ENCODE measurements around the gene PIEZO1.

The PIEZO1 gene

DNA sequence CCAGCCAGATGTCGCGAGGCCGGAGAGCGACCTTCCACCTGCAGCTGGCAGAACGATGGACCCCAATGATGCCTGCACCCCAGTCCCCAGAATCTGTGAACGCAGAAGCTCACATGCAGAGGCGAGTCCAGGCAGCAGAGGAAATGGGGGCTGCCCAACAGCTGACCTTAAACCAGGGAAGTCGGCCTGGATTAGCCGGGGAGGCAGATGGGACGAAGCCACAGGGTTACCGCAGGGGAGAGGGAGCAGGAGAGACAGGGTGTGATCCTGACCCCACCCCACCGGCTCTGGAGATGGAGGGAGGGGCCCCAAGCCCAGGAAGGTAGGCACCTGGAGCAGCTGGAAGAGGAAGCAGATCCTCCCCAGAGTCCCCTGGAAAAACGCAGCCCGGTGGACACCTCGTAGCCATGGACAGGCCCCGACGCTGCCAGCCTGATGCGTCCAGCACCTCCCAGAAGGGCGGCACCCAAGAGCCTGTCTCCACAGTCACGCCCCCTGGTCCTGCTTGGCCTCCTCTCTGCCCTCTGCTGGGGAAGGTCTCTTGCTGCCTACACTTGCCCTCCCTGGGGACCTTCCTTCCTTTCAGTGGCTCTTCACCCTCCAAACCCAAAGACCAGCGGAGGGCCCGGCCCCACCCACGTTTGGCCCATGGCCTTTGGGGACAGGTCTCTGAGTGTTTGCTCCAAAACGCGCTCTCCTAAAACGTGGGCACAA, 37.3 kb downstream of the PIEZO1 start:
- peak; percentile 43 to 45 for DNase-seq

DNA sequence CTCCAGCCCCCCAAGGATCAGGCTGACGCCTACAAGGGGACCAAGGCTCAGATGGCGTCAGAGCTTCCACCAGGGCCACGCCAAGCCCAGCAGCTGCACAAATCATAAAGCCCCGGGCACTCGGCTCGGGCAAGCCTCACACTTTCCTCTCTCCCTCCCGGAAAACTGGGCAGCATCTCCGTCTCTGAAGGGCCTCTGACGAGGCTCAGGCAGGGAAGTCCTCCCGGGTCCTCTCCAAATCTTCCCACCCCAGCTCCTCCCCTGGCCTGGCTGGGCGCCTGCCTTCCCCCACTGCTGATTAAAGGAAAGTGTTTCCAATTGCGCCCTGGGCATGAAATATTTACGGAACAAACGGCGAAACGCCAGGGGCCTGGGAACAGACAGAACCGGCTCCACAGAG, 38.5 kb downstream of the PIEZO1 start:
- no peak for DNase-seq

DNA sequence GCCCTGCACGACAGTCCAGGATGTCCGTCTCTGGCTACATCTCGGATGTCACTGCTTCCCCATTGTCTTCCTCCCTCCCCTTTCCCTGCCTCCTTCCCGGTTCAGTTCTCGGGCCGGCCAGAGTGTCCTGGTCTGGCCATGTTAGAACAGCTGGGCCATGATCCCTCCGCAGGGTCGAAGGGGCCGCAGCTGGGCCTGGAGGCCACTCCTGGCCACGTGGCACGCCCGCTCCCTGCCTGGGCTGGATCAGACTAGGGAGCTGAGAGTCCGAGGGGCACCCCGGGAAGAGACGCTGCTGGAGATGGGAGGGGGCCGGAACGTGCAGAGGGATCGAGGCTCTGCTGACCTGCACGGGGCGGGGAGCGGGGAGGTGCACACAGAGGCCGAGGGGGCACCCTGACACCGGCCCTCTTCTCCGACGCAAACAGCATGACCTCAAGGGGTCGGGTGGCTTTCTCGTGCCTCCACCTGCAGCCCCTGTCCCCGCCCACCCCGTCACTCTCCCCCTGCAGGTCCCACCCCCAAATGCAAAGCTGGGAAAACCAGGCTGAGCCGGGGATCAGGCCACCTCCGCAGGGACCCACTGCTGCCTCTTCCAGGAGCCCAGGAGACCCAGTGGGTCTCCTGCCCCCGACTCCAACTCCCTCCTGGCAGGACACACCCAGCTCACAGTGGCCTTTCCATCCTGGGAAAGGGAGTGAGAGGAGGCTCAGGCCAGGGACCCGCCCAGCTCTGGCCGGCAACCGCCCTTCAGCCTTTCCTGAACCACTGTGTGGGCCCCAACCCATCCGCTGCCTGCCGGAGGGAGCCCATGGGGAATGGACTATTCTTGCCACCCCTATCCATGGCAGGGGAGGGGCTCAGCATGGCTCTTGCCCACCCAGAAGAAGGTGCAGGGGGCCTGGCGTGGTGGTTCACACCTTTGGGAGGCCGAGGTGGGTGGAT, 40.2 kb downstream of the PIEZO1 start:
- no peak for DNase-seq

DNA sequence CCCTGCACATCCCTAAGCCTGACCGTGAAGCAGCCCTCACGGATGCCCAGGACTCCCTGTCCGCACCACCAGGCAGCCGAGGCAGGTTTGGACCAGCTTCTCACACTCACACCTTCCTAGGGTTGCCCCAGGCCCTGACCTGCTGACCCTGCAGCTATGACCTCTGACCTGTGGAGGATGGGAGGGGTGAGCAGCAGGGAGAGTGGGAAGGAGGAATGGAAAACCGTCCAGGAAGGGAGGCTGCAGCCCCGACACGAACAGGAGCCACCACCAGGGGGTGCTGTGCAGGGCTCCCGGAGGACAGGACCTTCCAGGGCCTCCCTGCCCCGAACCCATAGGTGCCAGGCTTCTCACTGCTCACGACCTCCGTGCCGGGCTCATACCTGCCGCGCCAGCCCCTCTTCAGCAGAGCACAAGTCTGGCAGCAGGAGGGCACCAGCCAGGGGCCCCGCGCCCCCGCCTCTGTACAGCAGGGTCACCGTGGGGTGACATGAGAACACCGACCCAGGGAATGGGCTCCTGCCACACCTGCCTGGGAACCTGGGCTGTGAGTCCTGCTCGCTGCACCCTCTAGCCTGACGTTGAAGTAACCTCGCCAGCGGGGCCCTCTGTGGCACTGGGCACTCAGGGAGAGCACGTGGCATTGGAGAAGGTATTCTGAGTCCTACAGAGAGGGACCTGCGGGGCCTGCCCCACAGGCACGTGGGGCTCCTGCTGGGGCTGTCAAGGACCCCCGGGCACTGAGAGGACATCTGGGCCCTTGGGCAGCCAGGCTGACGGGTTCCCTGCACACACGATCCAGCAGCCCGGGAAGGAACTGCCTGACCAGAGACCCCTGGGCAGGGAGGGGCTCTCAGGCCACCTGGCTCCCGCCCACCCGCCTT, 41.1 kb downstream of the PIEZO1 start:
- DNase-seq, result peak; percentile 84 to 85

DNA sequence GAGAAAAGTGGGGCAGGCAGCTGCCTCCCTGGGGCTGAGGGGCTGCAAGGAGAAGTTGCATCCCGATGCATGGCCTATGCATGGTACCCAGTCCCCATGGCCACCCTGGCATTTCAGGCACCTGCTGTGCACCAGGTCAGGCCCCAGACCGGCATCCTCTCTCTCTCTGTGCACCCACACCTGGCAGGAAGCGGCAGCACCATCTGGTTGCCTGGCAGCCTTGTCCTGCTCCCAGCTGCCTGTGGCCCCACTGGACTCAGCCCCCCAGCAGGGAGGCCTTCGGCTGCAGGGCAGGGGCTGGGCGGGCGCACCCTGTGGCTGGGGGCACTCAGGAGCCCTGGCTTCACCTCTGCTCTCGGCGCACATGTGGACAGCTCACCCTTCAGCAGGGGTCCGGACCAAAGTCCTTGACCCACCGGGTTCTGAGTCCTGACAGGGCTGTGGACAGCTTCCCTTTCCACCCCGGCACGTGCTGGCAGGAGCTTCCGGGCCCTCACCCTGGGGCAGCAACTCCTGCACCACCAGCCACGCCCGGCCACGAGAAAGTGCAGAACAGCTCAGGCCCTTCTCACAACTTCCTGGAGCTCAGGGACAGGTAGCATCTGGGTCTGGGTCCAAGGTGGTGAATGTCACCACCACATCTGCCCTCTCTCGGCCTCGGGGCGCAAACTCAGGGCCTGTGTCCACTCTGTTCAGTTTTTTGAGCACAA, 42.0 kb downstream of the PIEZO1 start:
- no peak for DNase-seq

DNA sequence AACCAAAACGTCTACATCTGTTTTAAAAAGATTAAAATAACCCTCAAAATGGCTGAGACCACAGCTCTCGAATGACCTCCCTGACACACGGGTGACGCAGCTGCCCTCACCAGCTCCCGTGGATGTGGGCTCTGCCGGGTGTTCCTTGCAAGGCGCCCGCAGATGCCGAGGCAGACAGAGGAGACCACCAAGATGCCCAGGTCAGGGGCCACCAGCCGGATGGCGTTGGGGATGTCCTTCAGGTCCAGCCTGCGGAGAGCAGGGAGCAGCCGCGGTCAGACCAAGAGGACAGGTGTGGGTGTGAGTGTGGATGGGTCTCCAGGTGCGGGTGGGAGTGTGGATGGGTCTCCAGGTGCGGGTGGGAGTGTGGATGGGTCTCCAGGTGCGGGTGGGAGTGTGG, 43.7 kb downstream of the PIEZO1 start:
- no peak for DNase-seq

DNA sequence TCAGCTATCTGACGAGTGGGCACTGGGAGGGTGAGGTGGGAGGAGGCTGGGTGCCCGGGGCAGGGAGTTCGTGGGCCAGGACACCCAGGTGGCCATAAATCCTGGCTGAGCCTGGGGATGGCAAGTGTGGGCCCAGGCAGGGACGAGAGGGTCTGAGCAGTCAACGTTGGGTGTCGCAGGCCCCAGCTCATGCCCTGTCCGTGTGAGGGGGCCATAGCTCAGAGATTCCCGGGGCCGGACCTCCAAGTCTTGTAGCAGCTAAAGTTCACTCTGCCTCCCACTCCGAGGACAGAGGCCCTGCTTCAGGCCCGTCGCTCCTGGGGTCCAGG, 44.3 kb downstream of the PIEZO1 start:
- no peak for DNase-seq

DNA sequence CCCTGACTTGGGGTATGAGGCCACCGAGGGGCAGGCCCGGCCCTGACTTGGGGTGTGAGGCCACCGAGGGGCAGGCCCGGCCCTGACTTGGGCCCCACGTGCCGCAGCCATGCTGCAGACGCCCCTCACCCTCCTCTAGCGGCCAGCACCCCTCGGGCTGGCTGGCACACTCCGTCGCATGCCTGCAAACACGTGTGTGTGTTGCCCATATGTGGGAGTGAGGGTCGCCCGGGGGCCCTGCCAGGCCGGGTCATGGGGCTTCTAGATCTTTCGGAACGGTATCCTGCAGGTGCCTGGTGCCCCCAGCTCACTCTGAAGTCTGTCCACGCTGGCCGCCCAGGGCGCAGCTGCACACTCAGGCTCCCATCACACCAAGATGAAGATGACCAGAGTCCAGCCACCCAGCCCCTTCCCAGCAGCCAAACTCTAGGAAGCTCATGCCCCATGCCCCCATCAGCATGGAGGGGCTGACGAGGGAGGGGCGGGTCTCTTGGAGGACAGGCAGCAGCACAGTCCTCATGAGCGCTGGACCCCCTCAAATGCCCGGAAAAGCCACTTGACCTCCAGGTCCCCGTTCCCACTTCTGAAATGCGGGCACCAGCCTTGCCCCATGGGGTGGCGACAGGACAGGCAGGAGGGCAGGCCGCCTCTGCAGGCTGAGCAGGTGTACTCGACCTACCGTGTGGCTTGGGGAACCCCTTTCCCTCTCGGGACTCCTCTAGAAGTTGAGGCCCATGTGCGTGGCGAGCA, 44.9 kb downstream of the PIEZO1 start:
- DNase-seq, result no peak

DNA sequence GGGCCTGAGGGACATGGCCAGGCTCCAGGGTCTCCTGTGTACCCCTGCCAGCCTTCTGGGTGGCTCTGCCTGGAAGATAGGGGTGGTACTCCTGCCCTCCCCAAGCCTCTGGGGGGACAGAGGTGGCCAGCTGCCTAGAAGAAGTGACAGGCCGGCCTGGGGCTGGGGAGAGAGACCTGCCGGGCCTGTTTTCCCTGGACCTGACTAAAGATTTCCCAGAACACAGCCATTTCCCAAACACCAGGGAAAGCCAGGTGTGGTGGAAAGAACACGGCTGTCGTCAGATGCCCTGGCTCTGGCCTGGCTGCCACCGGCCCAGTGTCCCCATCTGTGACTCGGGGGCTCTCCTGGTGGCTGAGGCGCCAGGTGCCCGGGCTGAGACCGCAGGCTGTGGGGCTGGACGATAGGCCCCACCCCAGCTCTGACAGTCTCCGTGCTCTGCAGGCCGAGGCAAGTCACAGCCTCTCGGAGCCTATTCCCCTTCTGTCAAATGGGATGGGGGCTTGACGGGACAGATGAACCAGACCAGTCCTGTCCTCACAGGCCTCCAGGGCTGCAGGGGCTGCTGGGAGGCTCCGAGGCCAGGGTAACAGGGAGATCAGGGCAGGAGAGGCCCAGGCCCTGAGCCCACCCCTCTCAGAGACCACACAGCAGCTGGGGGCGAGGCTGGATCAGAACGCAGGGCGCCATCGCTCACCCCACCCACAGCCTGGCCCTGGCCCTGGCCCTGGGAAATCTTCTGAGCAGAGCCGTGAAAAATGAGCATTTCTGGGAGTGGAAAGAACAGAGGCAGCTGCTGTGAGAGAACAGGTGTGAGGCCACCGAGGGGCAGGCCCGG, 45.7 kb downstream of the PIEZO1 start:
- no peak for DNase-seq

DNA sequence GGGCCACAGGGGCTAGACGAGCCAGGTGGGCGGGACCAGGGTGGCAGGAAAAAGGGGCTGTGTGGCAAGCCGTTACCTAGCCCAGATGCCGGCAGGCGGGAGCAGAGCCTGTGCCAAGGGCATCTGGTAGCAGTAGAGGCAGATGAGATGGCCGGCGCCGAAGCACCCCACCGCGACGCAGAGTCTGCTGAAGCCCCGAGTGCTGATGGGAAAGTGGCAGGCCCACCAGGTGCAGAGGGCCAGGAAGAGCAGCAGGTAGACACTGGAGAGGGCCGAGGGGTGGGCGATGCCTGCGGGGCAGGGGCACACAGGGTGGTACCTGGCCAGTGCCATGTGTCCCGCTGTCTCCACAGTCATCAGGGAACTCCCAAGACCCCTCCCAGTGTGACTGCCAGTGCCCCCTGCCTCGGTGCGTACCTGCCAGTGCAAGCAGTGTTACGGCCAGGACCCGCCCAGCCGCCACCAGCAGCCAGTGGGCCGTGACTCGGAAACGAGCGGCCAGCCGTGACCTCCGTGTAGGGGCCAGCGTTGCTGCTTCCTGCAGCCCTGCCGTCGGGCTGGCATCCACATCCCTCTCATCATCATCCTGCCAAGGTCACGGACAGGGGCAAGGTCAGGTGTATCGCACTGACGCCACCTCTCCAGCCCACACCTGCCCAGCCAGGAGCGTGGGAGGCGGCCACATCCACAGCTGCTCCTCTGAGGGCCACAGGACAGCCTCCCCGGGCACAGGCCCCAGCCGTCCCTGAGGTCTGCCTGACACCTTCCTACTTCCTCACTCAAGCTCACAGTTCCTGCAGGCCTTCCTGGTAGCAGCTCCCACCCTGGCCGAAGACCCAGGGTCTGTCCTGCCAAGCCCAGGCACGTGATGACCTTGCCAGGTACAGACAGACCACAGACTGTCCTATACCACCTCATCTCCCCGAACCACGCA, 46.6 kb downstream of the PIEZO1 start:
- no peak for DNase-seq

DNA sequence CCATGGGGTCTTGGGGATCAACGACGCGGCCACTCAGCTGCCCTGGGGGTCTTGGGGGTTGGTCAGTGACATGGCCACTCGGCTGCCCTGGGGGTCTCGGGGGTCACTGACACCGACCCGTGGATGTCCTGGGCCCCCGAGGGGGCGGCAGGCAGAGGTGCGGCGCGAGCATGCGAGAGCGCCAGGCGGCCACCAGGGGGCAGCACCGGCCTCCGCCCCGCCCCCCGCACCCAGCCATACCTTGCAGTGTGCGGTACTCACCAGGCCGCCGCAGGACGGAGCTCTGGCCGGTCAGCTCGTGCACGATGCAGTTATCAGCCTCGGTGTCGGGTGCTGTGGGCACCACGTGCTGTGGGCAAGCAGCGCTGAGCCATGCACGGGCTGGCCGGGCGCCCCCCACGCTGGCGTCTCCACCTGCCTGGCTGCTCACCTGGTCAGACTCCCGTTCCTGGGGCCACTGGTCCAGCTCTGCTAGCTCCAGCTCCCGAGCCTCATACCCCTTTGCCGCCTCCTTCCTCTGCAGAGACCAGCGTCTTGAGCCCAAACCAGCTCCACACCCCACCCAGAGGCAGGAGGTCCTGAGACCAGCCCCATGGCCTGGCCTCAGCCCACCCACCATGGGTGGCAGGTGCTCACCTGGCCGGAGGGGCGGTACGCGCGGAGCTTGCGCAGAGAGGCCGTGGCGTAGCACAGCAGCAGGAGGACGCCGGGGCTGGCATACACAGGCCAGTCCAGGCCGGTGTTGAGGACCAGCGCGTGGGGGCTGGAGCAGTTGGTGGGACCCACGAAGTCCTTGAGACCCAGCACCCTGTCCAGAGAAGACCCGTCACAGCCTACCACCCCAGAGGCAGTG, 47.5 kb downstream of the PIEZO1 start:
- peak; percentile 70 to 71 for DNase-seq

DNA sequence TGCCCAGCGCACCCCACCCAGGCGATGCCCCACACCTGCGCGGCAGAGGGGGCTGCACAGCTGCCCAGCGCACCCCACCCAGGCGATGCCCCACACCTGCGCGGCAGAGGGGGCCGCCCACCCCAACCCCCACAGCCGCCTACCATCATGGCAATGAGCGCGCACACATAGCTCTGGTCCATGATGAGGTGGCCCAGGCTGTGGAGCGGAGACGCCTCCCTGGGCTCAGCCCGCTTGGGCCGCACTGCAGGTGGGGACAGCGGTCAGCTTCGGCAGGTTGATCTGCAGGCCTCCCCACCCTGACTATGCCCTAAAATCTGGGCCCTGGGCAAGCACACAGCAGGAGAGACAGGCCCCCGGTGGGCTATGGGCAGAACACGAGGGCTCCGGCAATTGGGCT, 48.5 kb downstream of the PIEZO1 start:
- no peak for DNase-seq

DNA sequence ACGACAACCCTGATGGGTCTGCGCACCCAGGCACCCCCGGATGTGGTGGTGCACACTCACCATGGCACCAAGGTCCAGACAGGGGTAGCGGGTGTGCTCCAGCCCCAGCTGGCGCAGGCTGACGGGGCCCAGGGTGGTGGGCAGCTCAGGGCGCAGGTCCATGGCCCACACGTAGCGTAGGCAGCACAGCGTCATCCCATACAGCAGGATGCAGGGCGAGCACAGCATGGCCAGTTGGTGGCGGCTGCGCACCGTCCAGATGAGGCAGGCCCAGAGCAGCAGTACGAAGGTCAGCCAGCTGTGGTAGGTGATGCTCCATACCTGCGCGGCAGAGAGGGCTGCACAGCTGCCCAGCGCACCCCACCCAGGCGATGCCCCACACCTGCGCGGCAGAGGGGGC, 48.9 kb downstream of the PIEZO1 start:
- DNase-seq, result no peak

DNA sequence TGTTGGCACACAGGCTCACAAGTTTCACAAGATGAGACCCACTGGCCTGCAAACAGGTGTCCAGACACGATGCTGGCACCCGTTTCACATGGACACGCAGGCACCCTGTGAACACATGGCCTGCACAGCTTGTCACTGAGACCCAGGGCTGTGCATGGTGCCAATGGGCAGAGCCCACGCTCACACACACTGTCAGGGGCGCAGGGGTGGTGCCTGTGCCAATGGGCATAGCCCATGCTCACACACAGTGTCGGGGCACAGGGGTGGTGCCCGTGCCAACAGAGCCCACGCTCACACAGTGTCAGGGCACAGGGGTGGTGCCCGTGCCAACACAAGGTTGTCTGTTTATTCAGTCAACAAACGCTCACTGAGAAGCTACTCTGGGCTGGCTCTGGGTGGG, 49.4 kb downstream of the PIEZO1 start:
- DNase-seq, result no peak

DNA sequence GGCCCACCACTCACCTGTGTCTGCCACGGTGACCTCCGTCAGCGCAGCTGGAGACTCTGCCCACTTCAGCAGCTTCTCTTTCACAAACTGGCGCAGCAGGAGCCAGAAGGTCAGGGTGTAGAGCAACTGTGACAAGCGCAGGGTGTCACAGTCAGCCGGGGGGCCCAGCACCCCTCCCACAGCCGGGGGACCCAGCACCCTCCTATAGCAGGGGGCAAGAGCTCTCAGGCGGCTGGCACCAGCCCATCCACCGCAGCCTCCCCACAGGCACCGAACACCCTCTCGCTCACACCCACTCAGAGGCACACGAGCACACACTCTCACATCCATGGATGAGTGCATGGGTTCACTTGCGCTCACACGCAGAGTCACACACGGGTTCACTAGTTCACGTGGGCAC, 49.9 kb downstream of the PIEZO1 start:
- DNase-seq, result no peak

DNA sequence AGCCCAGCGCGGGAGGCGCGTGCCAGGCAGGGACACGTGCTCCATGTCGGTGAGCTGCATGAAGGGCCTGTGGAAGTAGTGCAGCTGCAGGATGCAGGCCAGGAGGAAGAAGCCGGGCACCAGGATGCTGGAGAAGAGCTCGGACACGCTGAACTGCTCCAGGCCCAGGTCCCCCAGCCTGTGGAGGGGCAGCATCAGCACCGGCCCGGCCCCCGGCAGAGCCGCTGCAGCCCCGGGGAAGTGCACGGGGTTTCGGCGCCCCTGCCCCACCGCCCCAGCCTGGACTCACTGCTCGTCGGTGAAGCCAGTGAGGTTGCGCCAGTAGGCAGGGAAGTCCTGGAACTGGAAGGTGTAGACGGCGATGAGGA, 50.7 kb downstream of the PIEZO1 start:
- DNase-seq, result no peak

DNA sequence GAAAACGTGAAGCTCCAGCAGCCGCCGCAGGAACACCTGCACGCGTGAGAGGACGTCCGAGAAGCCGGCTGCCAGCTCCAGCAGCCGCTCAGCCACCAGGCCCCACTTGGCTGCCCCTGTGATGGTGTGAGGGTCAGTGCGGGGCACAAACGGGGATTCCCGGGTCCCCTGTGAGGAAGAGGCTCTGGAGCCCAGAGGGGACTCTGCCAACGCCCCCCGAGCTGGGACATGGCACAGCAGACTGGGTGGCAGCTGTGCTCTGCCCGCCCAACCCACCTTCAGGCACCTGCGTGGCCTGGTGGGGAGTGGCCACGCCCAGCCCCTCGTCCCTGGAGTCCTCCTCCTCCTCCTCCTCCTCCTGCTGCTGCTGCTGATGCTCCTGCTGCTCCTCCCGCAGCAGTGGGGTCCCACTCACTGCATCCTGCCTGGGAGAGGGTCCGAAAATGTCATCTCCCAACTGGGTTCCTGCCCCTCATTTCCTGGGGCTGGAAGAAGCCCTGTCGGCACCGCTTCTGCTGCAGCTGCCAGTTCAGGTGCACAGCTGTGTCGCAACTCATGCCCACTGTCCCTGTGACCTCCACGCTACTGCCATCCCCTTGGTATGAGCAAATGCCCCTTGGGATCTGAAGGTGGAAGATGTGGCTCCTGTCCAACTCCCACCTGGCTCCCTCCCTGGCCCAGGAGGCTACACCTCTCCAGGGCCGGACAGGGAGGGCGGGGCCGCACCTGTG, 51.2 kb downstream of the PIEZO1 start:
- no peak for DNase-seq

DNA sequence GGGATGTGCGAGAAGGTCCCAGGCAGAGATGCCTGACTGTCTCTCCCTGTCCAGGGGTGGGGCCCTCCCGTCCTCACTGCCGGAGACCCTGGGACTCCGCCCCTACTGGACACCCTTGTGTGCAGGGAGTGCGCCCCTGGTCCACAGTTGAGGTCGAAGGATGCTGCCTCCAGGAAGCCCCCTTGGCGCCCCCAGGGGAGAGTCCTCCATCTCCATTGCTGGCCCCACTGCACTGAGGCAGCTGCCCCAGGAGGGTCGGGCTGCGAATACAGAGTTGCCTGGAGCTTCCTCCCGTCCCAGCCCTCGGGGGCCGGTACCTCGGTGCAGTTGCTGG, 52.1 kb downstream of the PIEZO1 start:
- DNase-seq, result no peak

Data from stimulated activated CD4-positive, alpha-beta T cell treated with anti-CD3 and anti-CD28 coated beads, Interleukin-2, amount 100 ng/mL, for 24 hours (primary cell).